ENCODE results near the gene PKN1.
"Not testable (repeated sequence)": the region's sequence is repeated elsewhere in the genome, so short reads cannot be mapped to it uniquely, and the experiment has no call there.

PKN1 gene

GRCh38 chr19:14432791-14433553 is at the start of gene PKN1:
PKN1 (plus strand) TSS chr19:14433306; CDS start chr19:14433522, 216 bp downstream.
- intact Hi-C loops (cut with DNase I), result loop anchor here (5.0 kb wide), 1 partner anchor 39 kb away; no protein-coding TSS in a partner anchor
- peak in 6 of 10 donors; percentile 28 to 93 (median 58) for DNase-seq

GRCh38 chr19:14383661-14384555 is 49.2 kb upstream of the PKN1 start:
- no peak for DNase-seq
- intact Hi-C loops (cut with DNase I), result no loop called here

GRCh38 chr19:14385492-14385891 is 47.6 kb upstream of the PKN1 start:
- no peak for DNase-seq
- intact Hi-C loops (cut with DNase I), result no loop called here

GRCh38 chr19:14390548-14390947 is 42.6 kb upstream of the PKN1 start:
- intact Hi-C loops (cut with DNase I), result no loop called here
- no peak for DNase-seq

GRCh38 chr19:14391156-14391821 is 41.8 kb upstream of the PKN1 start:
- DNase-seq, result no peak
- intact Hi-C loops (cut with DNase I), result no loop called here

- intact Hi-C loops (cut with DNase I), result no loop called here
- no peak for DNase-seq
These were observed 39.8 kb upstream of the PKN1 start for GRCh38 chr19:14393329-14393728.

- intact Hi-C loops (cut with DNase I), result no loop called here
These were observed 38.9 kb upstream of the PKN1 start for GRCh38 chr19:14394167-14394566.

GRCh38 chr19:14395262-14395661 is 37.8 kb upstream of the PKN1 start:
- intact Hi-C loops (cut with DNase I), result loop anchor here (5.0 kb wide), 1 partner anchor 372 kb away; no protein-coding TSS in a partner anchor
- no peak for DNase-seq

More at GRCh38 chr19:14394167-14394566, 38.9 kb upstream of the PKN1 start:
- no peak for DNase-seq

- intact Hi-C loops (cut with DNase I), result loop anchor here (5.0 kb wide), 1 partner anchor 371 kb away; no protein-coding TSS in a partner anchor
- DNase-seq, result no peak
These were observed 37.3 kb upstream of the PKN1 start for GRCh38 chr19:14395710-14396336.

GRCh38 chr19:14396730-14397129 is 36.4 kb upstream of the PKN1 start:
- intact Hi-C loops (cut with DNase I), result loop anchor here (5.0 kb wide), 1 partner anchor 371 kb away; no protein-coding TSS in a partner anchor
- not testable (repeated sequence) for DNase-seq

GRCh38 chr19:14397168-14397567 is 35.9 kb upstream of the PKN1 start:
- DNase-seq, result not testable (repeated sequence)
- intact Hi-C loops (cut with DNase I), result loop anchor here (5.0 kb wide), 1 partner anchor 370 kb away; no protein-coding TSS in a partner anchor

- DNase-seq, result no peak
- intact Hi-C loops (cut with DNase I), result no loop called here
These were observed 32.1 kb upstream of the PKN1 start for GRCh38 chr19:14400951-14401431.

- intact Hi-C loops (cut with DNase I), result no loop called here
- peak in 1 of 10 donors; percentile 41 for DNase-seq
These were observed 31.5 kb upstream of the PKN1 start for GRCh38 chr19:14401468-14402195.

GRCh38 chr19:14402332-14403144 is 30.6 kb upstream of the PKN1 start:
- intact Hi-C loops (cut with DNase I), result no loop called here
- peak in 1 of 10 donors; percentile 67 for DNase-seq

GRCh38 chr19:14403145-14403930 is 29.8 kb upstream of the PKN1 start:
- intact Hi-C loops (cut with DNase I), result not testable (repeated sequence)
- DNase-seq, result peak in 1 of 10 donors; percentile 37

GRCh38 chr19:14404312-14404711 is 28.8 kb upstream of the PKN1 start:
- DNase-seq, result peak in 1 of 10 donors; percentile 54
- intact Hi-C loops (cut with DNase I), result no loop called here

GRCh38 chr19:14405380-14405757 is 27.7 kb upstream of the PKN1 start:
- intact Hi-C loops (cut with DNase I), result no loop called here
- peak in 1 of 10 donors; percentile 7 for DNase-seq
